Measurements from ENCODE around the gene ARNT2.
"Not testable (repeated sequence)": the region's sequence is repeated elsewhere in the genome, so short reads cannot be mapped to it uniquely, and the experiment has no call there.

ARNT2 gene

DNA sequence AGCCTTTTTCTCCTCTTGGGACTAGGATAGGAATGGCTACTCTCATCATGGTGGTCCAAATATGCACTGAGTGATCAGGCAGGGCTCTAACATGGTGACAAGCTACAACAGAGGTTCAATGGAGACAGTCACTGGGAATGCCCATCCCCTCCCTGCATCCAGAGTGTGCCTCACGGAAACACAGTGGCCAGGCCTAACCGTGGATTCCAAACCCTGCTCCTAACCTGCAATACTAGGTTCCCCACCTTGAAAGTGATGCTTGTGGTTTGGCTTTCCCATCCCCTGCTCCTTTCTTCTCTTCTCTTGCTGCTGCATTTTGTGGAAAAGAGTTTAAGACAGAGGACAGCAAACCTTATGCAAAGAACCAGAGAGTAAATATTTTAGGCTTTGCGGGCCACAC is 216.0 kb downstream of the ARNT2 start:
- no peak for DNase-seq (ENCODE audit: low spot score)

GRCh38 chr15:80620931-80621330 is 216.7 kb downstream of the ARNT2 start:
- peak; percentile 92 for DNase-seq (ENCODE audit: low spot score)

GRCh38 chr15:80626643-80627120 is 222.5 kb downstream of the ARNT2 start:
- DNase-seq (ENCODE audit: low spot score) = no peak

GRCh38 chr15:80629355-80629754 is 225.2 kb downstream of the ARNT2 start:
- no peak for DNase-seq (ENCODE audit: low spot score)

GRCh38 chr15:80630981-80631380 is 226.8 kb downstream of the ARNT2 start:
- DNase-seq (ENCODE audit: low spot score) = no peak

DNA sequence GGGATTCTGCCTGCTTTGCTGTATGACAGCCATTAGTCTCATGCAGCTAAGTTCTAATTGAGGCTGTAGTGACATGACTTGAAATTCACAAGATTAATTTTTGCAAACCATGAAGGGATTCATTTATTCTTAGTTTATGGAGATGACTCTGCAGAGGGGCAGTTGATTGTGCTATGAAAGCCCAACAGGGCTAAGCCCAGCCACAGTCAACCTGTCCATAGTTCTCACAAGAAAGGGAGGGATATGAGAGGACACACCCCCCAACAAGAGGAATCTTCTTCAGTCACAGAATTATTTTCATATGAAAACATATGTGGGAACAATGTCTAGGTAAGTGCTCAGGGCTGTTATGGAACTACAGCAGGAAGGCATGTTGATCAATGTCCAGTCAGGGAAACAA is 229.0 kb downstream of the ARNT2 start:
- no peak for DNase-seq (ENCODE audit: low spot score)

DNA sequence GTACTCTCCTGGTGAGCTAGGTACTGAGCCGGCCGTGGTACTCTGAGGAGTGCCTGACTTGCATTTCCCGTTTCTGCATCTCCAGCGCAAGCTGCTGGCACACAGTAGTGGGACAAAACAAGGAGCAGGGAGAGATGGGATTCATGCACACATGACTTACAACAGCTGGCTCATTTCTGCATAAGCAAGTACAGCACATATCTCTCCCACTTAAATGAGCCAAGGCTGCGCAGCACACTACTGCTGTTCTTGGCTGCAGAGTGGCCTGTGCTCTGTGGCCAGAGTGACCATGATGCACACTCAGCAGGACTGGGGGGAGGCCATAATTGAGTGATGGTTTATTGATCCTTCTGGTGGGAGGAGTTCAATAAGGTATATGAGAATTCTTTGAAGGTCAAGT is 231.8 kb downstream of the ARNT2 start:
- DNase-seq (ENCODE audit: low spot score) = no peak

DNA sequence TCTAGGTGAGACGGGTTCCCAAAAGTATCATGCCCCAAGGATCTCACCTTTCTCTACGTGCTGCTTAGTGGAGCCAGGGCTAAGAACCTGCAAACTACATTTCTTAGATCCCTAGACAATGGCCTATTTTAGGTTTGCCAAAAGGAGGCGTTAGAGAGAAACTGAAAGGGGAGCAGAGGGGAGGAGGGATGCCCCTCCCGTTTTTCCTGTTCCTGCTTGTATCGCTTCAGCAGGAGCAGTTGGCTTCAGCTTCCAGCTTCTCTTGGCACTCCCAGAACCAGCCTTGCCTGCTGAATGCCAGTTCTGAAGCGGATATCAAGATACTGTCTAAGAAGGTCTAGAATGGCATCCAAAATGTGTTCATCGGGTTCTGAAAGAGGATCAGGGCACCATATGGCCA is 232.5 kb downstream of the ARNT2 start:
- no peak for DNase-seq (ENCODE audit: low spot score)

GRCh38 chr15:80637747-80638146 is 233.6 kb downstream of the ARNT2 start:
- no peak for DNase-seq (ENCODE audit: low spot score)

- no peak for DNase-seq (ENCODE audit: low spot score)
Measured at GRCh38 chr15:80638553-80639167, 234.5 kb downstream of the ARNT2 start.

DNA sequence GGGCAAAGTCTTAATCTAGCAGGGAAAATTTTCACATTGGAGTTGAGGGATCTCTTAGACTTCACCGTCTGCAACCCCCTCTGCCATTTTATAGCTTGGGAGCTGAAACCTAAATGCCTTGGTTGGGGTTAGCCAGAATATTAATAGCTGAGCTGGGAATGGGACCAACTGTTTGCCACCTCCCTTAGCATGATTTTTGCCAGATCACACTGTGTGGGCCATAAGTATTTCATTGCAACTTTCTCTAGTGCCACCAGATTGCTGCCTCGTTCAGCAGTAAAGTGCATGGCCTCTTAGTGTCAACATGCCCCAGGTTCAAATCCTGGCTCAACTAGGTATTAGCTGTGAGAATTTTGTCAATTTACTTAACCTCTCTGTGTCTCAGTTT is 235.0 kb downstream of the ARNT2 start:
- no peak for DNase-seq (ENCODE audit: low spot score)

- no peak for DNase-seq (ENCODE audit: low spot score)
Measured at GRCh38 chr15:80640531-80641121, 236.4 kb downstream of the ARNT2 start.

- DNase-seq (ENCODE audit: low spot score) = no peak
Measured at GRCh38 chr15:80641384-80641783, 237.2 kb downstream of the ARNT2 start.

DNA sequence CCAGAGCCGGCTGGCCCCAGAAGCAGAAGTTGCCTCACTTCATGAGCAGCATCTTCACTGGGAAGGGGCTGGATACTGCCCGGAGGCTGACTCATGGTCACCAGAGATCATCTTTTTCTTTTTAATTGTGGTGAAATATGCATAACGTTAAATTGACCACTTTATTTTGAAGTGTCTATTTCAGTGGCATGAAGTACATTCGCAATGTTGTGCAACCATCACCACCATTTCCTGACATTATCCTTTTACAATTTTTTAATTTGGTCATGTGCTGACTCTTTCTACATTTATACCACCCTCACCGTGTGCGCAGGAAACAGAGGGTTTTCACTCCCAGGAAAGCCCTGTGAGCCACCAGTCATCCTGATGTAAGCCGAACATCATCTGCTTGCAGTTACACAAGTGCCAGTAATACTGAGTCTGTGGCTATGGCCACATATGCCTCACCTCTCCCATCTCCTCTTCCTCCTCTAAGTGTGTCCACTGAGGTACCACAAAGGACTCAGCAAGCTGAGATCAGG is 239.3 kb downstream of the ARNT2 start:
- no peak for DNase-seq (ENCODE audit: low spot score)

DNA sequence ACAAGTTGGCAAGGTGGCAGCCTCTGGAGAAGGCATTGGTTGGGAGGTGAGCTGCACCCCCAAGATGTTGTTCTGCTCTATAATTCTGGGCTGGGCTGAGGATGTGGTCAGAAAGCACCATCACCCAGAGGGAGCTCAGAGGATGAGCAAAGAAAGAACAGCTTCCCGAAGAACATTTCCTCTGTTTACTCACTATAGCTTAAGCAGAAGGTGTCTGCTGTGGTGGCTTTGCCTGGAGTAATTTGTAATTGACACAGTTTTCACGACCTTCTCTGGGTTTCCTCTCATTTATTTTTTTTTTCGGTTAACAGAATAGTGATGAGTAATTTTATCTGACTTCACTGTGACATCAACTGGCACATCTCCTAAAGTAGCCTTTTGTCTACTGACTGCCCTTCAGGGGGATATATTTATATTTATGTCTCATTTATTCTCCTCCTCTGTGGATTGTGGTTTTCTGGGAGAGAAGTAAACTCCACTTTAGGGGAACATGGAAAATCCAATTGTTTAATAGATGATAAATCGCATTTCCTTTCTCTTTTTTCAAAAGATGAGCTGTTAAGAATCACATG is 241.4 kb downstream of the ARNT2 start:
- DNase-seq (ENCODE audit: low spot score) = no peak

DNA sequence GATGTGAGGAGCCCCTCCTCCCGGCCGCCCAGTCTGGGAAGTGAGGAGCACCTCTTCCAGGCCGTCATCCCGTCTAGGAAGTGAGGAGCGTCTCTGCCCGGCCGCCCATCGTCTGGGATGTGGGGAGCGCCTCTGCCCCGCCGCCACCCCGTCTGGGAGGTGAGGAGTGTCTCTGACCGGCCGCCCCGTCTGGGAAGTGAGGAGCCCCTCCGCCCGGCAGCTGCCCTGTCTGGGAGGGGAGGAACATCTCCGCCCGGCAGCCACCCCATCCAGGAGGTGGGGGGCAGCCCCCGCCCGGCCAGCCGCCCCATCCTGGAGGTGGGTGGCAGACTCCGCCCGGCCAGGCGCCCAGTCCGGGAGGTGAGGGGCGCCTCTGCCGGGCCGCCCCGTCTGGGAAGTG is 243.2 kb downstream of the ARNT2 start:
- DNase-seq (ENCODE audit: low spot score) = not testable (repeated sequence)
